ENCODE measurements around the gene MMP11.

GRCh38 chr22:23824476-23825245 is 52.0 kb downstream of the MMP11 start:
- TF ChIP-seq POLR2A (IDR thresholded peaks at IDR 0.05; ENCODE audit: extremely low read depth, insufficient read length): no peak
- TF ChIP-seq CTCF (IDR thresholded peaks at IDR 0.05; ENCODE audit: low read depth, low read length): no peak
